GM12873 (cell line): ENCODE data around the gene SUSD4.

ENCODE experiments used
- CTCF ChIP-seq: IDR thresholded peaks from 2 replicates; pipeline ENCODE4 v1.5.1; 2012; ENCODE audit warnings: low read depth, mild to moderate bottlenecking, moderate library complexity, low read length, control low read depth; ENCODE audit not compliant: insufficient read depth; ENCODE audit errors: missing control alignments

The SUSD4 gene

GRCh38 chr1:223242382-223242955 is 121.5 kb downstream of the SUSD4 start:
- no peak for TF ChIP-seq CTCF

- TF ChIP-seq CTCF: no peak
These were observed 123.9 kb downstream of the SUSD4 start for GRCh38 chr1:223240122-223240521.

- TF ChIP-seq CTCF: no peak
These were observed 128.9 kb downstream of the SUSD4 start for GRCh38 chr1:223235091-223235490.

- no peak for TF ChIP-seq CTCF
These were observed 129.4 kb downstream of the SUSD4 start for GRCh38 chr1:223234534-223234933.

GRCh38 chr1:223234170-223234514 is 129.8 kb downstream of the SUSD4 start:
- TF ChIP-seq CTCF: no peak

GRCh38 chr1:223233410-223234169 is 130.4 kb downstream of the SUSD4 start:
- TF ChIP-seq CTCF: no peak

GRCh38 chr1:223233019-223233409 is 131.0 kb downstream of the SUSD4 start:
- no peak for TF ChIP-seq CTCF
